HG03064 (cell line): ENCODE data around the gene ROBO1.

ENCODE experiments used
- ATAC-seq: cut with Tn5 transposase; IDR thresholded peaks from one replicate; pipeline ENCODE4 v1.9.1; 2021; ENCODE audit warnings: low read depth; ENCODE audit not compliant: unreplicated experiment

ROBO1 gene

GRCh38 chr3:79480746-79481145 is 287.1 kb downstream of the ROBO1 start:
- no peak for ATAC-seq

- no peak for ATAC-seq
Measured at GRCh38 chr3:79478620-79479019, 289.2 kb downstream of the ROBO1 start.

- no peak for ATAC-seq
Measured at GRCh38 chr3:79477242-79477641, 290.6 kb downstream of the ROBO1 start.

DNA sequence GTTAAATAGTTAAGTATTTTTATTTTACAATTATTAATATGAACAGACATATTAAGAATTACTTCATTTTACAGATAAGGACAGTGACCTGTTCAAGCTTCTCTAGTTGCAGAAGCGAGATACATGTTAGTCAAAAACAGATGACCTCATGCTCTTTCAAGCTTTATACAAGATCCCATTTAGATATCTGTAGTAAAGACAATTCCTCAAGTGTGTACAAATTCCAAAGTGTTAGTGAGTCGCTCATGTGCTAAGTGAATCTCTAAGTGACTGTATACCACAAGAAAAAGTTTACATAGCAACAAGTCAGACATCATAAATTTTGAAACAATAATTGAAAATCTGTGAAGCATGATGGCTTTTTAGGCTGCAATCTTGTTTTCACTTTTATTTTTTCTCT is 293.8 kb downstream of the ROBO1 start:
- no peak for ATAC-seq

DNA sequence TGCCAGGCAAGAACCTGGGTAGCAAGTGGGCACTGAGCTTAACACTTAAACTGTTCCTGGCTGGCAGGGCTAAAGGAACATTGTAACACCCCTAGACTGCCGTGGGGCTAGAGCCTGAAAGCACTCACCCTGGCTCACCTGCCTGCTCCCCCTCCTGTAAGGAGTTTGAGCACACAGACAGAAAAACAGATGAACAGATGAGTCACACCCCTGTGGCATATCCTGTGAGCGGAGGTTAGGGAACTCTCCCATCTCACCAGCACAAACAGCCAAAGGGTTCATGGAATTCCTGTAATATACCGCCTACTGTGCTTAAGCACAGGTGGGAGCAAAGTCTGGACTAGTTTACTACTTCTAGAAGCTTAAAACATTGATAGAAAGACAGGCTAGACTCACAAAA is 300.1 kb downstream of the ROBO1 start:
- ATAC-seq: no peak

DNA sequence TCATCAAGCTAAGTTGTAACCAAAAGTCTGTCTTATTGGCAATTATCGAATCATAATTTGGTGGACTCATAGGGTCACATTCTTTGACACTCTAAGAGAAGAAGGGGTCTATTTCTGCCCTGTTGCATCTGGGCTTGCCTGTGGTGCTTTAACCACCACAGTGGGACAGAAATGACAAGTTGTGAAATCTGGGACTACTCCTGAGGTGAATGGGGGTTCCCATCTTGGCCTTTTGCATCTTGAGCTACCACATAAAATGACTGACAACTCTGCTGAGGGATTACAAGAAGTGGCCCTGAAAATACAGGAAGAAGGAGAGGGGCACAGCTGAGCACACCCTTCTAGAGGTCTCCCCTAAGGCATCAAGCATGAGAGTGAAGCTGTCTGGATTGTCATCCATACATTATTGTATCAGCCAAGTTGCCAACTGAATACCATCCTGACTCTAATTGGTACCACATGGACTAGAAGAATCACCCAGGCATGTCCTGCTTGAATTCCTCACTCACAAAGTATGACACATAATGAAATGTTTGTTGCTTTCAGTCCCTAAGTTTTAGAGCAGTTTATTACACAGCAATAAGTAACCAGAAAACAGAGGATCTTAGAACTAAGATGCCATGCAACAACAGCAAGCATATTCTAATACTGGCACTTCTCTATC is 306.5 kb downstream of the ROBO1 start:
- no peak for ATAC-seq

GRCh38 chr3:79453600-79453999 is 314.2 kb downstream of the ROBO1 start:
- ATAC-seq: no peak

DNA sequence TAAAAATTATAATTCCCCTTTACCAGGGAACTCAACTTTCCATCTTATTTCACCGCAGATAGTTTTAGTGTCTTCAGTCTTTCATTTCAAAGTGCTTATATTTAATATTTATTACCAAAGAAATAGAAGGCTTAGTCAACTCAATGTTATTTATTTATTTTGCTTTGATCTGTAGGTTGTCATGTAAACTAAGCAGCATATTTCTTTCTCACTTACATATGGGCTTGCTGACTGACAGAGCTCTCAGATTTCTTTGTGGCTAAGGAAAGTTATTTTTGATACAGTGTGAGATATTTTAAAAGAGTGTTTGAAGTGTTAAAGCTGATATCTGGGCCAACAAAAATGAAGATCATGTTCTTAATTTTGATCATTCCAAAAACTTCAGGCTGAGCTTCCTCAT is 331.4 kb downstream of the ROBO1 start:
- no peak for ATAC-seq

- ATAC-seq: no peak
Measured at GRCh38 chr3:79427081-79427480, 340.7 kb downstream of the ROBO1 start.

- ATAC-seq: no peak
Measured at GRCh38 chr3:79424811-79425210, 343.0 kb downstream of the ROBO1 start.

DNA sequence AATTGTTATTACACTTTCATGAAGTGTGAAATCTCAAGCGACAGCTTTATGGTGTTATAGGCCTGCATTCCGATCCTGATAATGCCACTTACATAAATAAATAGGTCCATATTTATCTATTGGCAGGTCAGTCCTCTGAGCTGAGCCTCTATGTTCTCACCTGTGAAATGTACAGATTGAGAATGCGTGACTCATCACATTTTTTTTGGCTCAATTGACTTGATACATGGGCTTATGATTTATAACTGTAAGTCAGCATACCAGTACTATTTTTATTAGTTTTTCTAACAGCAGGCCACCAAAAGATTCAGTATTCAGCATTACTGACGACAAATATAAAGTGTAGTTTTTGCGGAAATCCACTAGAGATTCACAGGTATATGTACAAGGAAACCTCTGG is 344.4 kb downstream of the ROBO1 start:
- ATAC-seq: no peak

DNA sequence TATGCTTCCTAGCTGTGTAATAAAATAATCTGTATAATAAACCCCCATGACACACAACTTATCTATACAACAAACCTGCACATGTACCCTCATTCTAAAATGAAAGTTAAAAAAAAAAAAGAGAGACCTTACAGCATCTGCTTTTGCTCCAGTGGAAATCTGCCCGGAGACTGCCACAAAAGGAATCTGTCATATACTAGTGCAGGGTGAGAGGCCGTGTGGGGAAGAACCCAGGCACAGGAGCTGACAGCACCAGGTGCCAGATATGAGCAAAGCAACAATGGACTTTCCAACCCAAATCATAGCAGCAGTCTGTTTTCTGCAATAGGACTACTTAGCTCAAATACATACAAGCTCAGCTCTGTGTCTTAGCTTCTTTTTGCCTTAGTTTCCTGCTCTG is 346.5 kb downstream of the ROBO1 start:
- ATAC-seq: no peak

- ATAC-seq: no peak
Measured at GRCh38 chr3:79418855-79419621, 348.8 kb downstream of the ROBO1 start.

GRCh38 chr3:79415356-79415755 is 352.4 kb downstream of the ROBO1 start:
- ATAC-seq: no peak

DNA sequence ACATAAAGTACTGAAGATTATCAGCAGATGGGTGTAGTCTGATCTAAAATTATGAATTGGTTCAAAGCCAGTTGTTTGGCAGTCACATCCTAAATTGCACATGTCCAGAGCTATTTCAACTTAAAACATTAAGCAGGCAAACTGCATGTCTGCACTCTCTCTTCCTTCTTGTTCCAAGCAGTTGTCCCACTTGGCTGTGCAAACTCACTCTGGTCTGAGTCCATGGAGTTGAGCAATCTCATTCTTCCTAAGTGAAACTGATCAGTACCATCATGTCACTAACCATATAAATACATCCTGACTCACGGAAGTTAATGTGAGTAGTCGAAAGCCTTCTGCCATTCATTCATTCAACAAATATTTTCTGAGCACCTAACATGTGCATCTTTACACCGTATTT is 353.0 kb downstream of the ROBO1 start:
- ATAC-seq: no peak

GRCh38 chr3:79414035-79414434 is 353.8 kb downstream of the ROBO1 start:
- no peak for ATAC-seq

GRCh38 chr3:79412537-79412936 is 355.3 kb downstream of the ROBO1 start:
- ATAC-seq: no peak

DNA sequence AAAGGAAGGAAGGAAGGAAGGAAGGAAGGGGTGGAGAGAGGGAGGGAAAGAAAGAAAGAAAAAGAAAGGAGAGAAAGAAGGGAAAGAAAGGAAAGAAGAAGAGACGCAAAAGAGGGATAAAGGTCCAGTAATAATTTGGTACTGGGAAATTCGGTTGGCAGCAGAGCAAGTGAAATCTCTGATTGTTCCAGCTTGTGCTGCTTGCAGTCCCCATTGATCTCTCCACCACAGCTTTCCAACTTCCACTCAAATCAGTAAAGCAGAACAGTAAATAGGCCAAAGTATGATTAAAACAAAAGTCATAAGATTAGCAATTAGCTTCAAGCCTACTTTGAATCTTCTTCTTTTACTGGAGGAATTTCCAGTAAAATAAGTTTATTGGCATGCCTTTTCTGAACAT is 357.2 kb downstream of the ROBO1 start:
- ATAC-seq: no peak

- ATAC-seq: no peak
Measured at GRCh38 chr3:79410136-79410535, 357.7 kb downstream of the ROBO1 start.

GRCh38 chr3:79406175-79406574 is 361.6 kb downstream of the ROBO1 start:
- no peak for ATAC-seq

DNA sequence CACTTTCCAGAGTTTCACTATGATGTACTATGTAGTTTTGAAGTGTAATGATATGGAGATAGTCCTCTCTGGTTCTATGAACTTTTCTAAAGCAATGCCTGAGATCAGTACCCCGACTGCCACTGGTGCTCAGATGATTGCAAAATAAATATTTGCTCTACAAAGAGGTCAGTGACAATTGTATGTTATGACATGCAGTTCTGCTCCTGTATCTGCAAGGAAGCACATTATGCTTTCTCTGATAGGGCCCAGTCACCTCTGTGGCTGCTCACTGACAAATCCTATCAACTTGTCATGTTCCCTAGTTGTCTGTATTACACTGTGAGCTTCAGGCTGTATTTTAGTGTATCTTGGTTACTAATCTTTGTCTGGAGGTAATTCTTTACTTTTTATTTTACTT is 362.6 kb downstream of the ROBO1 start:
- no peak for ATAC-seq

DNA sequence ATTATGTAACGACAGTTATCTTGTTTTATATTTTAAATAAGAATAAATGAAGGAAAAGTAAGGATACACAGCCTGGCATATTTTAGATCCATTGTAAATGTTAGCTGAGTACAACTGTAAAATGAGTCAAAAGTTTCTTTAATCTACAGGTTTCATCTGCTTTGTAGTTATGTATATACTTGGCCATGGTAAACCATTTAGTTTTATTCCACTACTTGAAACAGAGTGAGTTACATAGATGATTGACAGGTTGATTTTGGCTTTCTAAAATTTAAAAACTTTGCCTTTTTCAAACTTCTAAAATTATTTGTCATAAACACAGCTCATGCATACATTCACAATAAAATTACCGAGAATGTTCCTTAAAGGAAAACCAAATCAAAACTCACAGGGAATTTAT is 371.2 kb downstream of the ROBO1 start:
- ATAC-seq: no peak
